Measurements from ENCODE around the gene NTRK3.

Gene NTRK3

GRCh38 chr15:88288206-88288605, 31.7 kb upstream of the NTRK3 start:
- Histone ChIP-seq H4K20me1 (ENCODE audit: insufficient read depth, low read length) (no peaks in the 10 kb centered on the region), H3K9me3 (ENCODE audit: insufficient read depth, low read length) (no peaks in the 10 kb centered on the region), H2AFZ (ENCODE audit: low read depth, low read length) (no peak overlapping the region), H3K4me3 (ENCODE audit: low read length) (no peak overlapping the region), H3K79me2 (ENCODE audit: low read length) (no peaks in the 10 kb centered on the region), H3K27me3 (ENCODE audit: low read depth, low read length) (peaks cover 49% of the 10 kb centered on the region), H3K27ac (ENCODE audit: low read length) (no peak overlapping the region), H3K4me2 (ENCODE audit: low read length) (no peak overlapping the region), H3K4me1 (ENCODE audit: low read length) (no peaks in the 10 kb centered on the region), H3K36me3 (replicated peaks; ENCODE audit: low read depth, low read length) (no peaks in the 10 kb centered on the region), H3K9ac (ENCODE audit: low read length) (no peak overlapping the region)
- TF ChIP-seq, protein P1, sequence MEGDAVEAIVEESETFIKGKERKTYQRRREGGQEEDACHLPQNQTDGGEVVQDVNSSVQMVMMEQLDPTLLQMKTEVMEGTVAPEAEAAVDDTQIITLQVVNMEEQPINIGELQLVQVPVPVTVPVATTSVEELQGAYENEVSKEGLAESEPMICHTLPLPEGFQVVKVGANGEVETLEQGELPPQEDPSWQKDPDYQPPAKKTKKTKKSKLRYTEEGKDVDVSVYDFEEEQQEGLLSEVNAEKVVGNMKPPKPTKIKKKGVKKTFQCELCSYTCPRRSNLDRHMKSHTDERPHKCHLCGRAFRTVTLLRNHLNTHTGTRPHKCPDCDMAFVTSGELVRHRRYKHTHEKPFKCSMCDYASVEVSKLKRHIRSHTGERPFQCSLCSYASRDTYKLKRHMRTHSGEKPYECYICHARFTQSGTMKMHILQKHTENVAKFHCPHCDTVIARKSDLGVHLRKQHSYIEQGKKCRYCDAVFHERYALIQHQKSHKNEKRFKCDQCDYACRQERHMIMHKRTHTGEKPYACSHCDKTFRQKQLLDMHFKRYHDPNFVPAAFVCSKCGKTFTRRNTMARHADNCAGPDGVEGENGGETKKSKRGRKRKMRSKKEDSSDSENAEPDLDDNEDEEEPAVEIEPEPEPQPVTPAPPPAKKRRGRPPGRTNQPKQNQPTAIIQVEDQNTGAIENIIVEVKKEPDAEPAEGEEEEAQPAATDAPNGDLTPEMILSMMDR (IDR thresholded peaks at IDR 0.05; ENCODE audit: low read depth, low read length): no peak
- no peak for TF ChIP-seq EZH2phosphoT487 (IDR thresholded peaks at IDR 0.05; ENCODE audit: low read depth)

- H3K4me1 ChIP-seq (ENCODE audit: low read length): no peaks in the 10 kb centered on the region
- peaks cover 77% of the 10 kb centered on the region for H3K27me3 ChIP-seq (ENCODE audit: low read depth, low read length)
- H3K9ac ChIP-seq (ENCODE audit: low read length): no peak overlapping the region
- TF ChIP-seq EZH2phosphoT487 (IDR thresholded peaks at IDR 0.05; ENCODE audit: low read depth): no peak
- no peaks in the 10 kb centered on the region for H3K9me3 ChIP-seq (ENCODE audit: insufficient read depth, low read length)
- no peak overlapping the region for H3K4me2 ChIP-seq (ENCODE audit: low read length)
- no peak overlapping the region for H3K27ac ChIP-seq (ENCODE audit: low read length)
- H2AFZ ChIP-seq (ENCODE audit: low read depth, low read length): no peak overlapping the region
- H3K36me3 ChIP-seq (replicated peaks; ENCODE audit: low read depth, low read length): no peaks in the 10 kb centered on the region
- H3K4me3 ChIP-seq (ENCODE audit: low read length): no peak overlapping the region
- no peaks in the 10 kb centered on the region for H3K79me2 ChIP-seq (ENCODE audit: low read length)
- H4K20me1 ChIP-seq (ENCODE audit: insufficient read depth, low read length): no peaks in the 10 kb centered on the region
These were observed 27.9 kb upstream of the NTRK3 start for GRCh38 chr15:88284318-88284998.

DNA sequence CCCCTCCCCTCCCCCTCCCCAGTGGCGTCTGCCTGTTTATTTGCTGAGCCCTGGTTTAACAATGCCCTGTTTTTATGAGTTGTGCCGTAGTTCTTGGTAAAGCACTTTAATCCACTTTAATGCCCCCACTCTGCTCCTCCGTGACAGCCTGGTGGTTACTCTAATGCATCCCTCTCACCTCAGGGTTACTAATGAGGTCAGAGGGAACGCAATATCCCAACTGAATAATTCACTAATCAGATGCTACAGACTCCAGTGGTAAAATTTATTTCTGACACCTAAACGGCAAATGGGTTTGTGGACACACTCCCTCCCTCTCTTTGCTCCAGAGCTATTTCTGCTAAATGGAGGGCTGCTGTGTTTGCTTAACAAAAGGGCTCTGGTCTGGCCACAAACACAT, 26.1 kb upstream of the NTRK3 start:
- Histone ChIP-seq H3K36me3 (replicated peaks; ENCODE audit: low read depth, low read length) (no peaks in the 10 kb centered on the region), H2AFZ (ENCODE audit: low read depth, low read length) (no peak overlapping the region), H3K9me3 (ENCODE audit: insufficient read depth, low read length) (no peaks in the 10 kb centered on the region), H3K27me3 (ENCODE audit: low read depth, low read length) (peaks cover 83% of the 10 kb centered on the region), H3K4me2 (ENCODE audit: low read length) (no peak overlapping the region), H3K9ac (ENCODE audit: low read length) (no peak overlapping the region), H3K79me2 (ENCODE audit: low read length) (no peaks in the 10 kb centered on the region), H4K20me1 (ENCODE audit: insufficient read depth, low read length) (no peaks in the 10 kb centered on the region), H3K27ac (ENCODE audit: low read length) (no peak overlapping the region), H3K4me3 (ENCODE audit: low read length) (no peak overlapping the region), H3K4me1 (ENCODE audit: low read length) (no peaks in the 10 kb centered on the region)
- TF ChIP-seq, protein P1 (IDR thresholded peaks at IDR 0.05; ENCODE audit: low read depth, low read length): no peak
- TF ChIP-seq EZH2phosphoT487 (IDR thresholded peaks at IDR 0.05; ENCODE audit: low read depth): no peak

- Histone ChIP-seq H3K9me3 (ENCODE audit: insufficient read depth, low read length) (no peaks in the 10 kb centered on the region), H3K27me3 (ENCODE audit: low read depth, low read length) (peaks cover 83% of the 10 kb centered on the region), H3K9ac (ENCODE audit: low read length) (no peak overlapping the region), H3K4me1 (ENCODE audit: low read length) (no peaks in the 10 kb centered on the region), H3K4me3 (ENCODE audit: low read length) (no peak overlapping the region), H3K36me3 (replicated peaks; ENCODE audit: low read depth, low read length) (no peaks in the 10 kb centered on the region), H2AFZ (ENCODE audit: low read depth, low read length) (no peak overlapping the region), H3K79me2 (ENCODE audit: low read length) (no peaks in the 10 kb centered on the region), H3K27ac (ENCODE audit: low read length) (no peak overlapping the region), H3K4me2 (ENCODE audit: low read length) (no peak overlapping the region), H4K20me1 (ENCODE audit: insufficient read depth, low read length) (no peaks in the 10 kb centered on the region)
- TF ChIP-seq EZH2phosphoT487 (IDR thresholded peaks at IDR 0.05; ENCODE audit: low read depth): no peak
- TF ChIP-seq, protein P1 (IDR thresholded peaks at IDR 0.05; ENCODE audit: low read depth, low read length): no peak
These were observed 20.4 kb upstream of the NTRK3 start for GRCh38 chr15:88276821-88277410.
